Suppressor macrophage treated with lipopolysaccharide for 4 hours (primary cell): ENCODE data around the gene C1QTNF8.

ENCODE experiments used
- DNase-seq: peaks from one replicate; pipeline ENCODE4 v3.0.0-alpha.2; 2020

Gene C1QTNF8

DNA sequence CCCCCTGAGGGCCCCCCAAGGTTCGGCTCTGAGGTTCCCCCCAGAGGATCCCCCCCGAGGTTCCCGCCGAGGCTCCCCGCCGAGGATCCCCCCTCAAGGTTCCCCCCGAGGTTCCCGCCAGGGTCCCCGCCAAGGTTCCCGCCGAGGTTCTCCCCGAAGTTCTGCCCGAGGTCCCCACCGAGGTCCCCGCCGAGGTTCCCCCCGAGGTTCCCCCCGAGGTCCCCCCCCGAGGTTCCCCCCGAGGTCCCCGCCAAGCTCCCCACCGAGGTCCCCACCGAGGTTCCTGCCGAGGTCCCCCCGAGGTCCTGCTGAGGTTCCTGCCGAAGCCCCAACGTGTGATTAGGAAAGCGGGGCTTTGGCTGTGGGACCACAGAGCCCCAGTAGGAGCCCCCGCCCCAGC is 55.7 kb downstream of the C1QTNF8 start:
- DNase-seq, result no peak

DNA sequence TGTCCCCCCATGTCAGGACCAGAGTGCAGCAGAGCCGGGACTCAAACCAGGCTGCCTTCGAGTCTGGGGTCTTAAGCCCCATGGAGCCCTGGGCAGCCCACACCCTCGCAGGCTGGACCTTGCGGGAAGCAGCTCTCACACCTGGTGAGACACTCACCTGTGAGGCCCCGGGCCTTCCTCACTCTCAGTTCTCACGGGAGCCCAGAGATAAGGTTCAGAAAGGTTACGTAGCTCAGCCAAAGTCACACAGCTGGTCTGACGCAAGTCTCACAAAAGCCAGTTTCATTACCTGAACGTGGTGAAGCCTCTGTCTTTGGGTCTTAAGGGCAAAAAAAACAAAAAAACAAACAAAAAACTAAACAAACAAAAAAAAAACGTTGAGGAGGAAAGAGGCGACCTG is 56.3 kb downstream of the C1QTNF8 start:
- DNase-seq, result no peak

DNA sequence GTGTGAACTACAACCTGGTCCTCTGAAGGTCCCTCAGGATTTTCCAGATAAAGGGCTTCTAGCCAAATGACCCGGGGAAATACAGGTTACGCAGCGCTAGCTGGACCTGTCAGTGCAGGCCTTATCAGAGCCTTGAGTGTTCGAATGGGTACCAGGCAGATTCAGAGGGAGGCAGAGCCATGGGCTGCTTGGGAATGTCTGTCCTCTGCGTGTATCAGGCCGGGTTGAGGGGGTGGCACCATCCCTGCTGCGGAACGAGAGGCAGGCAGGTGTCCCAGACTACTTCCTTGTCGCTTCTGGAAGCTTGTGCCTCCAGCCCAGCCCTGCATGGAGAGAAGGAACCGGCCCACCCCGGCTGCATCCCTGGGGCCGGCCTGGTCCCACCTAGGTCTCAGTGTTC is 57.1 kb downstream of the C1QTNF8 start:
- no peak for DNase-seq
